H9 (cell line): Measurements from ENCODE around the gene KAZN. TPM values are rescaled to one million over a fixed set of nuclear protein-coding genes. Genes with fewer than 3 reads are reported as not detected.

ENCODE experiments used
- DNase-seq: peaks from one replicate; pipeline ENCODE4 v3.0.0-alpha.2; 2017
- H2AFZ ChIP-seq: one replicate; pipeline ENCODE4 v1.6.1; 2013; ENCODE audit warnings: mild to moderate bottlenecking, low read length, control low read depth, moderate library complexity
- H2AK5ac ChIP-seq: 2 replicates; pipeline ENCODE4 v1.6.1; 2013; ENCODE audit warnings: low read length, control low read depth, mixed read lengths; ENCODE audit not compliant: insufficient read length
- H2BK120ac ChIP-seq: one replicate; pipeline ENCODE4 v1.6.1; 2013; ENCODE audit warnings: low read depth, mild to moderate bottlenecking, low read length, control low read depth, inconsistent platforms; ENCODE audit not compliant: poor library complexity, severe bottlenecking
- H2BK12ac ChIP-seq: 2 replicates; pipeline ENCODE4 v1.6.1; 2013; ENCODE audit warnings: low read length, control low read depth, mixed read lengths, low read depth; ENCODE audit not compliant: insufficient read length
- H2BK15ac ChIP-seq: 2 replicates; pipeline ENCODE4 v1.6.1; 2013; ENCODE audit warnings: low read depth, low read length, control low read depth
- H2BK20ac ChIP-seq: one replicate; pipeline ENCODE4 v1.6.1; 2013; ENCODE audit warnings: low read depth, mild to moderate bottlenecking, low read length, control low read depth, inconsistent platforms; ENCODE audit not compliant: poor library complexity, severe bottlenecking
- H2BK5ac ChIP-seq: 2 replicates; pipeline ENCODE4 v1.6.1; 2013; ENCODE audit warnings: low read length, control low read depth, mixed read lengths; ENCODE audit not compliant: insufficient read length
- H3K14ac ChIP-seq: 2 replicates; pipeline ENCODE4 v1.6.1; 2013; ENCODE audit warnings: low read length, control low read depth; ENCODE audit not compliant: insufficient read depth
- H3K18ac ChIP-seq: 2 replicates; pipeline ENCODE4 v1.6.1; 2013; ENCODE audit warnings: low read depth, mild to moderate bottlenecking, mixed read lengths, low read length, control low read depth; ENCODE audit not compliant: insufficient read length
- H3K23ac ChIP-seq: 2 replicates; pipeline ENCODE4 v1.6.1; 2013; ENCODE audit warnings: low read length, control low read depth, mixed read lengths, low read depth; ENCODE audit not compliant: insufficient read length
- H3K23me2 ChIP-seq: 2 replicates; pipeline ENCODE4 v1.6.1; 2013; ENCODE audit warnings: low read depth, mild to moderate bottlenecking, mixed read lengths, low read length, control low read depth; ENCODE audit not compliant: insufficient read length, poor library complexity, severe bottlenecking
- H3K27ac ChIP-seq: 2 replicates; pipeline ENCODE4 v1.5.1; 2013; ENCODE audit warnings: low read length, control low read depth, mixed read lengths, low read depth; ENCODE audit not compliant: insufficient read length
- H3K27me3 ChIP-seq: 2 replicates; pipeline ENCODE4 v1.6.1; 2013; ENCODE audit warnings: low read length, control low read depth, inconsistent platforms; ENCODE audit not compliant: insufficient read depth
- H3K4ac ChIP-seq: 2 replicates; pipeline ENCODE4 v1.6.1; 2013; ENCODE audit warnings: low read depth, mild to moderate bottlenecking, control low read depth, inconsistent platforms, low read length, moderate library complexity
- H3K4me1 ChIP-seq: 2 replicates; pipeline ENCODE4 v1.6.1; 2013; ENCODE audit warnings: low read length, control low read depth, inconsistent platforms; ENCODE audit not compliant: insufficient read depth
- H3K4me2 ChIP-seq: 2 replicates; pipeline ENCODE4 v1.6.1; 2013; ENCODE audit warnings: low read length, control low read depth, mixed read lengths; ENCODE audit not compliant: insufficient read length, insufficient read depth
- H3K56ac ChIP-seq: 2 replicates; pipeline ENCODE4 v1.6.1; 2013; ENCODE audit warnings: low read depth, mild to moderate bottlenecking, mixed read lengths, low read length, control low read depth; ENCODE audit not compliant: insufficient read length
- H3K79me1 ChIP-seq: 2 replicates; pipeline ENCODE4 v1.6.1; 2013; ENCODE audit warnings: low read depth, mild to moderate bottlenecking, moderate library complexity, low read length, control low read depth, inconsistent platforms; ENCODE audit not compliant: insufficient read depth, poor library complexity, severe bottlenecking
- H3K79me2 ChIP-seq: 2 replicates; pipeline ENCODE4 v1.6.1; 2013; ENCODE audit warnings: low read length, control low read depth, inconsistent platforms; ENCODE audit not compliant: insufficient read depth
- H3K9ac ChIP-seq: 2 replicates; pipeline ENCODE4 v1.6.1; 2013; ENCODE audit warnings: low read length, control low read depth, mixed read lengths; ENCODE audit not compliant: insufficient read length; ENCODE audit errors: extremely low read depth
- H3K9me3 ChIP-seq: one replicate; pipeline ENCODE4 v1.6.1; 2013; ENCODE audit warnings: low read depth, low read length, inconsistent platforms; ENCODE audit not compliant: control insufficient read depth
- H3T11ph ChIP-seq: one replicate; pipeline ENCODE4 v1.6.1; 2013; ENCODE audit warnings: mild to moderate bottlenecking, low read length, control low read depth, inconsistent platforms
- H4K20me1 ChIP-seq: one replicate; pipeline ENCODE4 v1.6.1; 2013; ENCODE audit not compliant: control insufficient read depth, insufficient read length, insufficient read depth
- H4K5ac ChIP-seq: 2 replicates; pipeline ENCODE4 v1.6.1; 2013; ENCODE audit warnings: low read depth, mild to moderate bottlenecking, mixed read lengths, low read length, control low read depth; ENCODE audit not compliant: insufficient read length
- H4K8ac ChIP-seq: replicated peaks from 2 replicates; pipeline ENCODE4 v1.6.1; 2013; ENCODE audit warnings: low read length, control low read depth, mixed read lengths, low read depth; ENCODE audit not compliant: insufficient read length
- H4K91ac ChIP-seq: 2 replicates; pipeline ENCODE4 v1.6.1; 2013; ENCODE audit warnings: low read depth, mild to moderate bottlenecking, moderate library complexity, mixed read lengths, low read length, control low read depth; ENCODE audit not compliant: insufficient read length
- H3K27ac Mint-ChIP-seq, 3 experiments: 2 replicates in 2 of 3; 3 replicates in 1 of 3; pipeline ENCODE4 v1.8.0; 2020 to 2021; ENCODE audit warnings: mixed read lengths in 3 of 3, mild to moderate bottlenecking in 1 of 3, moderate library complexity in 1 of 3
- H3K27me3 Mint-ChIP-seq: 2 replicates; pipeline ENCODE4 v1.8.0; 2021; ENCODE audit warnings: low read depth, mild to moderate bottlenecking, moderate library complexity, mixed read lengths
- H3K36me3 Mint-ChIP-seq, 3 experiments: 2 replicates in 2 of 3; 3 replicates in 1 of 3; pipeline ENCODE4 v1.8.0; 2020 to 2021; ENCODE audit warnings: low read depth in 3 of 3, mixed read lengths in 3 of 3; ENCODE audit not compliant: insufficient read depth in 1 of 3
- H3K4me1 Mint-ChIP-seq, 2 experiments: 2 replicates each; pipeline ENCODE4 v1.8.0; 2020; ENCODE audit warnings: mixed read lengths in 2 of 2
- H3K4me3 Mint-ChIP-seq, 2 experiments: 2 replicates in 1 of 2; 3 replicates in 1 of 2; pipeline ENCODE4 v1.8.0; 2020 to 2021; ENCODE audit warnings: mild to moderate bottlenecking in 2 of 2, mixed read lengths in 2 of 2, moderate library complexity in 1 of 2
- H3K9me3 Mint-ChIP-seq, 2 experiments: 2 replicates in 1 of 2; 3 replicates in 1 of 2; pipeline ENCODE4 v1.8.0; 2020; ENCODE audit warnings: mild to moderate bottlenecking in 2 of 2, mixed read lengths in 2 of 2, moderate library complexity in 1 of 2
- WGBS: extraction: QIAGEN DNeasy Blood & Tissue Kit; methylation state at CpG from one replicate; pipeline ENCODE4 v1.1.7; 2013; ENCODE audit warnings: missing lambda C conversion rate, low lambda C conversion rate, mixed read lengths; ENCODE audit not compliant: insufficient read length; ENCODE audit errors: extremely low coverage; 5-methylcytosine and 5-hydroxymethylcytosine counted together
- total RNA-seq: library from RNA; stranded (reverse); gene quantifications from 2 replicates; pipeline ENCODE4 v1.2.1, GENCODE V29; 2021
- TF ChIP-seq, protein P1 (sequence below): fragments of 200-600 bp; sonication (generic); conservative IDR thresholded peaks from 3 replicates; pipeline ENCODE4 v1.8.0; 2021; ENCODE audit warnings: antibody characterized with exemption, mild to moderate bottlenecking

Gene KAZN
- total RNA-seq, 1 experiment from 2014 or later = 7.6 TPM

DNA sequence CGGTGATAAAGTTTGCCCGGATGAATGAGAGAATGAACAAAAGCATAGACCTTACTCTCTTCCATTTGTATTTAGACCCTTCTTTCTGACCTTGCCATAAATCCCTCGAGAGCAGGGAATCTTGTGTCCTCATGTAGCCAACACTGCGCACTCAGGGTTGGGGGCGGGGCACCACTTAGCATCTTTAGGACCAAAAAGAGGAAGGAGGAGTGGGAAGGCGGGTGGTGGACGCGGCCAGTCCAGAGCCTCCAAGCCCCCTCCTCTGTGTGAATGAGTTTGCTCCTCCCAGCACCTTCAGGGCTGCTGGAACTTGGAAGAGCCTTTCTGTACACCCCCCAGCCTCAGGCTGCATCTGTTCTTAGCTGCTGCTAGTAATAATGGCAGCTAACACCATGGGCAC lies 413.2 kb downstream of the KAZN start:
- H3K79me2 ChIP-seq = no peaks in the 10 kb centered on the region
- peaks cover 7% of the 10 kb centered on the region in 2 experiments; a peak in 4 of 5 replicates for H3K9me3 Mint-ChIP-seq
- no peak overlapping the region for H4K91ac ChIP-seq
- H2BK20ac ChIP-seq = no peak overlapping the region
- H3K36me3 Mint-ChIP-seq = peaks cover 4 to 12% (median 9%) of the 10 kb centered on the region in 3 experiments
- no peak overlapping the region for H3K27ac Mint-ChIP-seq
- no peak for DNase-seq
- no peaks in the 10 kb centered on the region for H3K23me2 ChIP-seq
- no peak overlapping the region for H3K9ac ChIP-seq
- WGBS = no CpG with 5 or more reads among the region's 8 CpGs
- H4K20me1 ChIP-seq = no peaks in the 10 kb centered on the region
- H3K4me2 ChIP-seq = no peak overlapping the region
- no peak overlapping the region for H3K27ac ChIP-seq
- H4K8ac ChIP-seq = no peak overlapping the region
- no peak overlapping the region for H4K5ac ChIP-seq
- H2AFZ ChIP-seq = no peak overlapping the region
- H3K4me1 Mint-ChIP-seq = peaks cover 15 to 22% of the 10 kb centered on the region in 2 experiments
- no peaks in the 10 kb centered on the region for H3K9me3 ChIP-seq
- H2BK5ac ChIP-seq = no peak overlapping the region
- H3K79me1 ChIP-seq = no peaks in the 10 kb centered on the region
- no peak overlapping the region for H3K4me3 Mint-ChIP-seq
- H2BK15ac ChIP-seq = no peak overlapping the region
- no peak overlapping the region for H3K4ac ChIP-seq
- no peaks in the 10 kb centered on the region for H3K27me3 ChIP-seq
- no peak overlapping the region for H3K56ac ChIP-seq
- H3K27me3 Mint-ChIP-seq = no peaks in the 10 kb centered on the region; the same call in 1 of the 2 replicates
- H2AK5ac ChIP-seq = no peak overlapping the region
- TF ChIP-seq, protein P1, sequence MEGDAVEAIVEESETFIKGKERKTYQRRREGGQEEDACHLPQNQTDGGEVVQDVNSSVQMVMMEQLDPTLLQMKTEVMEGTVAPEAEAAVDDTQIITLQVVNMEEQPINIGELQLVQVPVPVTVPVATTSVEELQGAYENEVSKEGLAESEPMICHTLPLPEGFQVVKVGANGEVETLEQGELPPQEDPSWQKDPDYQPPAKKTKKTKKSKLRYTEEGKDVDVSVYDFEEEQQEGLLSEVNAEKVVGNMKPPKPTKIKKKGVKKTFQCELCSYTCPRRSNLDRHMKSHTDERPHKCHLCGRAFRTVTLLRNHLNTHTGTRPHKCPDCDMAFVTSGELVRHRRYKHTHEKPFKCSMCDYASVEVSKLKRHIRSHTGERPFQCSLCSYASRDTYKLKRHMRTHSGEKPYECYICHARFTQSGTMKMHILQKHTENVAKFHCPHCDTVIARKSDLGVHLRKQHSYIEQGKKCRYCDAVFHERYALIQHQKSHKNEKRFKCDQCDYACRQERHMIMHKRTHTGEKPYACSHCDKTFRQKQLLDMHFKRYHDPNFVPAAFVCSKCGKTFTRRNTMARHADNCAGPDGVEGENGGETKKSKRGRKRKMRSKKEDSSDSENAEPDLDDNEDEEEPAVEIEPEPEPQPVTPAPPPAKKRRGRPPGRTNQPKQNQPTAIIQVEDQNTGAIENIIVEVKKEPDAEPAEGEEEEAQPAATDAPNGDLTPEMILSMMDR = no peak
- H3K18ac ChIP-seq = no peak overlapping the region
- H3K14ac ChIP-seq = no peak overlapping the region
- no peak overlapping the region for H2BK120ac ChIP-seq
- H3T11ph ChIP-seq = no peak overlapping the region
- no peak overlapping the region for H3K23ac ChIP-seq
- H2BK12ac ChIP-seq = no peak overlapping the region
- no peaks in the 10 kb centered on the region for H3K4me1 ChIP-seq
